ENCODE results near the gene ACHE.

- TF ChIP-seq POLR2A (IDR thresholded peaks at IDR 0.05; ENCODE audit: low read length), result no peak
- TF ChIP-seq GATA1 (IDR thresholded peaks at IDR 0.05; ENCODE audit: low read depth, low read length), result no peak
These were observed 12.7 kb downstream of the ACHE start for GRCh38 chr7:100882785-100883526.

All from erythroblast (primary cell).